ENCODE results near the gene PLD6. TPM values are rescaled to one million over a fixed set of nuclear protein-coding genes. Genes with fewer than 3 reads are reported as not detected.
A peak's percentile ranks its signal among the peaks of the same experiment; 100 is the strongest.

Gene PLD6
- polyA plus RNA-seq, 1 donor from 2014 or later, result 5.8 TPM

- peak overlapping the region in 1 of 4 donors; percentile 92 for H3K4me3 Mint-ChIP-seq
- peak overlapping the region in 2 of 3 donors; percentile 71 to 91 for H3K27ac Mint-ChIP-seq
- peaks cover 37 to 69% (median 41%) of the 10 kb centered on the region in 3 donors for H3K4me1 Mint-ChIP-seq
- peaks cover 18% of the 10 kb centered on the region for H3K36me3 Mint-ChIP-seq
- no peaks in the 10 kb centered on the region for H3K9me3 Mint-ChIP-seq
- H3K27me3 Mint-ChIP-seq, result no peaks in the 10 kb centered on the region
Measured at GRCh38 chr17:17180741-17181525, 25.2 kb downstream of the PLD6 start.

GRCh38 chr17:17180141-17180603 is 26.0 kb downstream of the PLD6 start:
- Mint-ChIP-seq H3K27ac (peak overlapping the region in 2 of 3 donors; percentile 59 to 95), H3K36me3 (peaks cover 16% of the 10 kb centered on the region), H3K4me3 (peak overlapping the region in 1 of 4 donors; percentile 5), H3K27me3 (no peaks in the 10 kb centered on the region), H3K4me1 (peaks cover 33 to 68% (median 42%) of the 10 kb centered on the region in 3 donors), H3K9me3 (no peaks in the 10 kb centered on the region)

- Mint-ChIP-seq H3K4me1 (peaks cover 30 to 66% (median 46%) of the 10 kb centered on the region in 3 donors), H3K27me3 (no peaks in the 10 kb centered on the region), H3K4me3 (peak overlapping the region in 2 of 4 donors; percentile 7 to 30), H3K27ac (peak overlapping the region; percentile 59 to 95 (median 91)), H3K36me3 (peaks cover 16% of the 10 kb centered on the region), H3K9me3 (no peaks in the 10 kb centered on the region)
Measured at GRCh38 chr17:17179371-17179827, 26.7 kb downstream of the PLD6 start.

- H3K27me3 Mint-ChIP-seq, result no peaks in the 10 kb centered on the region
- H3K27ac Mint-ChIP-seq, result peak overlapping the region in 1 of 3 donors; percentile 59
- H3K4me1 Mint-ChIP-seq, result peaks cover 27 to 66% (median 46%) of the 10 kb centered on the region in 3 donors
- no peaks in the 10 kb centered on the region for H3K9me3 Mint-ChIP-seq
- no peak overlapping the region for H3K4me3 Mint-ChIP-seq
- peaks cover 16% of the 10 kb centered on the region for H3K36me3 Mint-ChIP-seq
Measured at GRCh38 chr17:17177176-17177575, 29.0 kb downstream of the PLD6 start.

GRCh38 chr17:17176341-17176740 is 29.8 kb downstream of the PLD6 start:
- Mint-ChIP-seq H3K4me3 (peak overlapping the region; percentile 30 to 82 (median 51)), H3K36me3 (peaks cover 18% of the 10 kb centered on the region), H3K4me1 (peaks cover 19 to 60% (median 38%) of the 10 kb centered on the region in 3 donors), H3K9me3 (no peaks in the 10 kb centered on the region), H3K27me3 (no peaks in the 10 kb centered on the region), H3K27ac (peak overlapping the region; percentile 9 to 92 (median 78))

GRCh38 chr17:17175917-17176316 is 30.2 kb downstream of the PLD6 start:
- Mint-ChIP-seq H3K27ac (peak overlapping the region; percentile 9 to 92 (median 78)), H3K4me3 (peak overlapping the region; percentile 30 to 82 (median 51)), H3K4me1 (peaks cover 16 to 60% (median 38%) of the 10 kb centered on the region in 3 donors), H3K27me3 (no peaks in the 10 kb centered on the region), H3K36me3 (peaks cover 19% of the 10 kb centered on the region), H3K9me3 (no peaks in the 10 kb centered on the region)

GRCh38 chr17:17175340-17175739 is 30.8 kb downstream of the PLD6 start:
- H3K4me3 Mint-ChIP-seq, result peak overlapping the region in 1 of 4 donors; percentile 82
- no peaks in the 10 kb centered on the region for H3K9me3 Mint-ChIP-seq
- H3K36me3 Mint-ChIP-seq, result peaks cover 15% of the 10 kb centered on the region
- peak overlapping the region in 2 of 3 donors; percentile 9 to 83 for H3K27ac Mint-ChIP-seq
- H3K27me3 Mint-ChIP-seq, result no peaks in the 10 kb centered on the region
- H3K4me1 Mint-ChIP-seq, result peaks cover 16 to 59% (median 34%) of the 10 kb centered on the region in 3 donors

GRCh38 chr17:17173921-17174320 is 32.2 kb downstream of the PLD6 start:
- H3K4me1 Mint-ChIP-seq, result peaks cover 9 to 54% (median 27%) of the 10 kb centered on the region in 3 donors
- H3K27me3 Mint-ChIP-seq, result no peaks in the 10 kb centered on the region
- no peak overlapping the region for H3K4me3 Mint-ChIP-seq
- peaks cover 10% of the 10 kb centered on the region for H3K36me3 Mint-ChIP-seq
- H3K9me3 Mint-ChIP-seq, result no peaks in the 10 kb centered on the region
- no peak overlapping the region for H3K27ac Mint-ChIP-seq

- Mint-ChIP-seq H3K27ac (peak overlapping the region in 2 of 3 donors; percentile 19 to 52), H3K4me1 (peaks cover 9 to 55% (median 22%) of the 10 kb centered on the region in 3 donors), H3K27me3 (no peaks in the 10 kb centered on the region), H3K36me3 (peaks cover 8% of the 10 kb centered on the region), H3K9me3 (no peaks in the 10 kb centered on the region), H3K4me3 (no peak overlapping the region)
Measured at GRCh38 chr17:17172990-17173389, 33.1 kb downstream of the PLD6 start.

- Mint-ChIP-seq H3K9me3 (no peaks in the 10 kb centered on the region), H3K27me3 (no peaks in the 10 kb centered on the region), H3K36me3 (peaks cover 8% of the 10 kb centered on the region), H3K4me3 (no peak overlapping the region), H3K27ac (peak overlapping the region in 2 of 3 donors; percentile 52 to 84), H3K4me1 (peaks cover 9 to 50% (median 22%) of the 10 kb centered on the region in 3 donors)
Measured at GRCh38 chr17:17172001-17172939, 33.9 kb downstream of the PLD6 start.

GRCh38 chr17:17171186-17171585 is 34.9 kb downstream of the PLD6 start:
- peak overlapping the region in 1 of 3 donors; percentile 78 for H3K27ac Mint-ChIP-seq

GRCh38 chr17:17170346-17170985 is 35.7 kb downstream of the PLD6 start:
- H3K27me3 Mint-ChIP-seq, result no peaks in the 10 kb centered on the region
- H3K4me1 Mint-ChIP-seq, result peaks cover 0 to 34% (median 12%) of the 10 kb centered on the region in 3 donors
- no peak overlapping the region for H3K4me3 Mint-ChIP-seq
- peaks cover 4% of the 10 kb centered on the region for H3K36me3 Mint-ChIP-seq
- H3K9me3 Mint-ChIP-seq, result no peaks in the 10 kb centered on the region
- H3K27ac Mint-ChIP-seq, result peak overlapping the region in 1 of 3 donors; percentile 78

More at GRCh38 chr17:17171186-17171585, 34.9 kb downstream of the PLD6 start:
- Mint-ChIP-seq H3K36me3 (peaks cover 7% of the 10 kb centered on the region), H3K27me3 (no peaks in the 10 kb centered on the region), H3K9me3 (no peaks in the 10 kb centered on the region), H3K4me1 (peaks cover 6 to 40% (median 19%) of the 10 kb centered on the region in 3 donors), H3K4me3 (no peak overlapping the region)

- Mint-ChIP-seq H3K4me3 (no peak overlapping the region), H3K4me1 (peaks cover 0 to 26% (median 5%) of the 10 kb centered on the region in 3 donors), H3K36me3 (peaks cover 4% of the 10 kb centered on the region), H3K27me3 (no peaks in the 10 kb centered on the region), H3K27ac (peak overlapping the region in 1 of 3 donors; percentile 89), H3K9me3 (no peaks in the 10 kb centered on the region)
Measured at GRCh38 chr17:17169396-17169795, 36.7 kb downstream of the PLD6 start.

- Mint-ChIP-seq H3K27me3 (no peaks in the 10 kb centered on the region), H3K27ac (peak overlapping the region in 2 of 3 donors; percentile 67 to 89), H3K9me3 (no peaks in the 10 kb centered on the region), H3K4me1 (peaks cover 0 to 24% (median 5%) of the 10 kb centered on the region in 3 donors), H3K4me3 (peak overlapping the region in 1 of 4 donors; percentile 32), H3K36me3 (peaks cover 7% of the 10 kb centered on the region)
Measured at GRCh38 chr17:17168401-17168800, 37.7 kb downstream of the PLD6 start.

Data from IgD-negative memory B cell (primary cell).